Gastrocnemius medialis (tissue), 4 donors: Measurements from ENCODE around the gene KPNB1. TPM values are rescaled to one million over a fixed set of nuclear protein-coding genes. Genes with fewer than 3 reads are reported as not detected.

Source experiments
- ATAC-seq, 2 donors: fragments of 150-250 bp; one replicate each; pipeline ENCODE4 v1.9.1; 2016
- DNase-seq, 2 donors: peaks; one replicate each; pipeline ENCODE4 v3.0.0-alpha.2; 2019
- H3K27ac ChIP-seq, 4 donors: fragments of 200-600 bp; sonication (generic); 1 replicate in 1 of 4; 2 replicates in 3 of 4; pipeline ENCODE4 v1.5.1; 2016 to 2018; ENCODE audit warnings: mild to moderate bottlenecking in 2 of 4, moderate library complexity in 1 of 4
- H3K27me3 ChIP-seq, 3 donors: fragments of 200-600 bp; sonication (generic) in 2 of 3; 1 replicate in 1 of 3; 2 replicates in 2 of 3; pipeline versions ENCODE4 v1.5.1 to v1.6.0; 2016 to 2019; ENCODE audit warnings: mild to moderate bottlenecking in 1 of 3, moderate library complexity in 1 of 3
- H3K36me3 ChIP-seq, 2 donors: fragments of 200-600 bp; sonication (generic) in 1 of 2; one replicate each; pipeline ENCODE4 v1.5.1; 2017 to 2018
- H3K4me1 ChIP-seq, 2 donors: fragments of 200-600 bp; sonication (generic) in 1 of 2; one replicate each; pipeline ENCODE4 v1.5.1; 2016 to 2017; ENCODE audit warnings: mild to moderate bottlenecking in 2 of 2
- H3K4me3 ChIP-seq, 4 donors: fragments of 200-600 bp; sonication (generic) in 3 of 4; 1 replicate in 1 of 4; 2 replicates in 3 of 4; pipeline ENCODE4 v1.5.1; 2016 to 2019; ENCODE audit warnings: mild to moderate bottlenecking in 2 of 4
- H3K9me3 ChIP-seq, 3 donors: fragments of 200-600 bp; sonication (generic) in 2 of 3; 1 replicate in 1 of 3; 2 replicates in 2 of 3; pipeline ENCODE4 v1.5.1; 2016 to 2019
- POLR2A ChIP-seq, 2 donors: fragments of 450-650 bp; IDR thresholded peaks; one replicate each; pipeline ENCODE4 v1.6.1; 2017; ENCODE audit warnings: antibody characterized with exemption in 2 of 2, mild to moderate bottlenecking in 2 of 2, moderate library complexity in 2 of 2
- in situ Hi-C, 4 donors: fragments of 200-750 bp; cut with MboI; loops; one replicate each; pipeline versions ENCODE4 v1.15.0 to v1.8.0; 2017; ENCODE audit warnings: low sequenced_read_pairs in 4 of 4
- intact Hi-C: fragments of 100-400 bp; cut with DNase I; formaldehyde crosslinking; loops from one replicate; pipeline ENCODE4 v1.15.1; 2023; ENCODE audit warnings: low total_unique reads
- total RNA-seq, 4 donors: library from RNA; depleted of rRNA; stranded (reverse); fragments of >200 nt; gene quantifications; one replicate each; pipeline versions ENCODE4 v1.1.0 to v1.2.3, GENCODE V29; 2016
- TF ChIP-seq, protein P1 (sequence below), 5 experiments: fragments of 450-650 bp in 3 of 5; fragments of 200-600 bp in 2 of 5; sonication (generic) in 2 of 5; IDR thresholded peaks in 4 of 5; conservative IDR thresholded peaks in 1 of 5; 1 replicate in 4 of 5; 2 replicates in 1 of 5; pipeline ENCODE4 v1.5.1; 2016 to 2019; ENCODE audit warnings: antibody characterized with exemption in 5 of 5, mild to moderate bottlenecking in 3 of 5, moderate library complexity in 3 of 5

Gene KPNB1
- total RNA-seq: 100 to 1,000 TPM; 170 to 238 (median 211) TPM

DNA sequence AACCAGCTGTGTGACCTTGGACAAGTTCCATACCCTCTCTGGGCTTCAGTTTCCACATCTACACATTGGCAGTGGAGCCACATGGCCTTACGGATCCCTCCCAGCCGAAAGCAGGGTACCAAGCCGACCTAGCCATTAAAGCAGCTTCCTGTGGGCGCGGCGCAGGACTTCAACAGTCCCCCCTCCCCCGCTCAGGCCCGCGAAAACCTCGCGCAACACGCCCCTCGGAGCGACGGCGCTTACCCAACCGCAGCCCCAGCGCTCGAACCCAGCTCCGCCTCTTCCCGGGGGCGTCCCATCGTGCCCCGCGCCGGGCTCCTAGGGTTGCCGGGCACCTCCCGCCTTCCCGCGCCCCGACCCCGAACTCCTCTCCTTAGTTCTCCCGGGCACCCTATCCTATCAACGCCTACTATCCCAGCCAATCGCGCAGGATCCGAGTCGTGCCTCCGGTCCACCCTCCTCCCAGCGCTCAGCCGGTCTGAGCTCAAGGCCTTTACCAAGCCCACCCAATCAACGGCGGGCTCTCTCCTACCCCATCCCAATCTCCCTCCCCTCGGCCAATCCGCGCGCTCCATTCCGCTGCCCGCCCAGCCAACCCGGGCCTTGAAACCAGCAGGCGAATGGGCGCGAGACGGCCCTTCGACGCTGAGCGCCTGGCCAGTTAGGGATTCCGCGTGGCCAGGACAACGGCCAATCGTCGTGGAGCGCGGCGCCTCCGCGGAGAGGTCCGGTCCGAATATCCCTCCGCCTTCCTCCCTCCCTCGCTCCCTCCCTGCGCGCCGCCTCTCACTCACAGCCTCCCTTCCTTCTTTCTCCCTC, at the start of gene KPNB1:
KPNB1 (plus strand) TSS at position 767 of the 819 bp plus-strand sequence. CDS start 326 bp downstream, outside the sequence.
- TF ChIP-seq POLR2A (IDR thresholded peaks at IDR 0.05): peak; percentile 75 to 92
- TF ChIP-seq, protein P1, sequence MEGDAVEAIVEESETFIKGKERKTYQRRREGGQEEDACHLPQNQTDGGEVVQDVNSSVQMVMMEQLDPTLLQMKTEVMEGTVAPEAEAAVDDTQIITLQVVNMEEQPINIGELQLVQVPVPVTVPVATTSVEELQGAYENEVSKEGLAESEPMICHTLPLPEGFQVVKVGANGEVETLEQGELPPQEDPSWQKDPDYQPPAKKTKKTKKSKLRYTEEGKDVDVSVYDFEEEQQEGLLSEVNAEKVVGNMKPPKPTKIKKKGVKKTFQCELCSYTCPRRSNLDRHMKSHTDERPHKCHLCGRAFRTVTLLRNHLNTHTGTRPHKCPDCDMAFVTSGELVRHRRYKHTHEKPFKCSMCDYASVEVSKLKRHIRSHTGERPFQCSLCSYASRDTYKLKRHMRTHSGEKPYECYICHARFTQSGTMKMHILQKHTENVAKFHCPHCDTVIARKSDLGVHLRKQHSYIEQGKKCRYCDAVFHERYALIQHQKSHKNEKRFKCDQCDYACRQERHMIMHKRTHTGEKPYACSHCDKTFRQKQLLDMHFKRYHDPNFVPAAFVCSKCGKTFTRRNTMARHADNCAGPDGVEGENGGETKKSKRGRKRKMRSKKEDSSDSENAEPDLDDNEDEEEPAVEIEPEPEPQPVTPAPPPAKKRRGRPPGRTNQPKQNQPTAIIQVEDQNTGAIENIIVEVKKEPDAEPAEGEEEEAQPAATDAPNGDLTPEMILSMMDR (IDR thresholded peaks at IDR 0.05 in 4 of 5, conservative IDR thresholded peaks at IDR 0.05 in 1 of 5): peak in 1 of 5 experiments; percentile 40
- DNase-seq (peak; percentile 100), ATAC-seq (peak; percentile 87 to 91)
- Histone ChIP-seq H3K4me3 (peak within 1 kb of the TSS; percentile 78 to 96 (median 88)), H3K9me3 (no peaks in the 10 kb centered on the region), H3K4me1 (peaks cover 21% of the 10 kb centered on the region in 2 donors), H3K36me3 (peaks cover 0 to 31% of the 10 kb centered on the region in 2 donors), H3K27me3 (no peaks in the 10 kb centered on the region), H3K27ac (peak within 1 kb of the TSS; percentile 94 to 98 (median 97))
- in situ Hi-C loops: no loop called here
- intact Hi-C loops: no loop called here

DNA sequence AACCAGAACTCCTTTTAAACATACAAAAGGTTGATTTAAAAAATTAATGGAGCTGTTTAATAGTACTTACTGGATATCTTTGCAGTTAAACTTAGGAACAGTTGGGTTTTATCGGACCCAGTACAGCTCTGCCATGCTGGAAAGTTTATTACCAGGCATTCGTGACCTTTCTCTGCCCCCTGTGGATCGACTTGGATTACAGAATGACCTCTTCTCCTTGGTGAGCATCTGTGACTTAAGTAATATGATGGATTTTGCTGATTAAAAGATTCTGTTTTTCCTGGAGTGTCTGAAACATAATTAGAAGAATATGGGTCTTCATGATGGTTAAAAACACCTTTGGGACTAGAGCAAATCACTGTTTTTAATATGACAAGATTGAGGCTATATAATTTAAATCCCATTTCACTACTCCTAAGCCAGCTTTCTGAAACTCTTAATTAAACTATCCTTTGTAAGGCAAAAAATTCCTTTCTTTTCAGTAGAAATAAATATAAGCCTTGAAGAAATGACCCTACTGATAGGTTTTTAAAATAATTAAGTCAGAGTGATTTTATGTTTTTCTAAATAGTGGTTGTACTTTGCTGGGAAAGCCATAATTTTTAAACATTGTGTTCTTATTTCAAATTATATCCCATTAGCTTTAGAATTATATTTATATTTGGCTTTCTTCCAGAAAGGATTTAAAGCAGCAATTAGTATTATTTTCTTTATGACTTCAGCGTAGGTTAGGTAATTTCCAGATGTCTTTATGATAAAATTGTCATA, 45.7 kb upstream of the KPNB1 start:
- DNase-seq (no peak), ATAC-seq (no peak)
- H3K27me3 ChIP-seq: no peaks in the 10 kb centered on the region
- H3K9me3 ChIP-seq: no peaks in the 10 kb centered on the region
- intact Hi-C loops (no loop called here), in situ Hi-C loops (loop anchor here in 2 of 4 donors (25.0 kb wide), 3 partner anchors 92 to 467 kb away; no protein-coding TSS in a partner anchor)
- H3K36me3 ChIP-seq: peaks cover 4 to 91% of the 10 kb centered on the region in 2 donors
- TF ChIP-seq, protein P1 (IDR thresholded peaks at IDR 0.05 in 4 of 5, conservative IDR thresholded peaks at IDR 0.05 in 1 of 5): no peak
- no peak for TF ChIP-seq POLR2A (IDR thresholded peaks at IDR 0.05)
- peak overlapping the region; percentile 30 to 57 (median 49) for H3K27ac ChIP-seq
- no peak overlapping the region for H3K4me3 ChIP-seq
- H3K4me1 ChIP-seq: peaks cover 5 to 7% of the 10 kb centered on the region in 2 donors

DNA sequence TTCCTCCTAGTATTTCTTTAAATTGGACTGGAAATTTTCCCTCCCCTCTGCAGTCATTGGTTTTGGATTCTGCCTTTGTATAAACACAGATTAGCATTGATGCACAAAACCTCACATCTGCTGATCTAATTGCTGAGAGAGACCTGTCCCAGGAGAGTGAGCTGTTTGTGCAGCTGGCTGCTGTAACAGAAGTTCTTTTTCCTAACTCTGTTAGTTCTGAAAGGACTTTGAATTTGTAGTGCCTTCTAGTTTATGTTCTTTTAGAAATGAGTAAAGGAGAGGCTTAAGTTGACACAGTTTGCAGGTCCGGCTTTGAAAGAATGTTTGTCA, 45.2 kb upstream of the KPNB1 start:
- intact Hi-C loops (no loop called here), in situ Hi-C loops (loop anchor here in 2 of 4 donors (25.0 kb wide), 3 partner anchors 92 to 467 kb away; no protein-coding TSS in a partner anchor)
- H3K27me3 ChIP-seq: no peaks in the 10 kb centered on the region
- DNase-seq (no peak), ATAC-seq (peak; percentile 21 to 51)
- no peak overlapping the region for H3K4me3 ChIP-seq
- peaks cover 5 to 7% of the 10 kb centered on the region in 2 donors for H3K4me1 ChIP-seq
- no peaks in the 10 kb centered on the region for H3K9me3 ChIP-seq
- no peak for TF ChIP-seq POLR2A (IDR thresholded peaks at IDR 0.05)
- TF ChIP-seq, protein P1 (IDR thresholded peaks at IDR 0.05 in 4 of 5, conservative IDR thresholded peaks at IDR 0.05 in 1 of 5): no peak
- H3K36me3 ChIP-seq: peaks cover 4 to 93% of the 10 kb centered on the region in 2 donors
- H3K27ac ChIP-seq: peak overlapping the region in 3 of 4 donors; percentile 47 to 57 (median 51)

DNA sequence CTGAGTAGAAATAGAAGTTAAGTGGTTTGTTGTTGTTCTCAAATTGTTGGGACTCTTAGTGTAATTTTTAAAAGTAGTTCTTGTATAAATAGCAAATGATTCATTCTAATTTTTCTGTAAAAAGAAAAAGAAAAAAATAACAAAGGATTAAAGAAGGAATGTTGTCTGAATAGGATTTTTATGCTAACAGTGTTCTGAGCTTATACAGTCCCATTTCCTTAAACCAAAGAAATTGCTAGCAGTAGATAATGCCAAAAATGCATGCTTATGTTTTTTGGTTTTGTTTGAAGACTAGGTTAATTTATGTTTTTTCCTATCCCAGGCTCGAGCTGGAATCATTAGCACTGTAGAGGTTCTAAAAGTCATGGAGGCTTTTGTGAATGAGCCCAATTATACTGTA, 44.7 kb upstream of the KPNB1 start:
- ATAC-seq (no peak), DNase-seq (no peak)
- Histone ChIP-seq H3K4me3 (no peak overlapping the region), H3K4me1 (peaks cover 5 to 7% of the 10 kb centered on the region in 2 donors), H3K27ac (peak overlapping the region in 3 of 4 donors; percentile 47 to 57 (median 52)), H3K36me3 (peaks cover 4 to 92% of the 10 kb centered on the region in 2 donors), H3K9me3 (no peaks in the 10 kb centered on the region), H3K27me3 (no peaks in the 10 kb centered on the region)
- intact Hi-C loops: no loop called here
- in situ Hi-C loops: loop anchor here in 2 of 4 donors (25.0 kb wide), 3 partner anchors 93 to 468 kb away; no protein-coding TSS in a partner anchor
- no peak for TF ChIP-seq POLR2A (IDR thresholded peaks at IDR 0.05)
- TF ChIP-seq, protein P1 (IDR thresholded peaks at IDR 0.05 in 4 of 5, conservative IDR thresholded peaks at IDR 0.05 in 1 of 5): no peak
